PC-3 (cell line): Measurements from ENCODE around the gene ZDHHC23. TPM values are rescaled to one million over a fixed set of nuclear protein-coding genes. Genes with fewer than 3 reads are reported as not detected.

ENCODE experiments used
- ATAC-seq: fragments of 200-7000 bp; cut with Tn5 transposase; 2 replicates; pipeline ENCODE4 v1.9.1; 2020; ENCODE audit warnings: mild to moderate bottlenecking, moderate library complexity
- BruUV-seq: library from RNA; stranded (reverse); fragments of 400-500 nt; replicated peaks from 2 replicates; lab custom pipeline; 2021; lab: Mats Ljungman, UMichigan
- CTCF ChIA-PET: fragments of 300-600 bp; sonication (Branson Sonifier 250); formaldehyde crosslinking; loops from one replicate; lab custom pipeline; 2022; ENCODE audit warnings: antibody characterized with exemption; lab: Charles Lee
- POLR2A ChIA-PET: fragments of 300-600 bp; sonication (Branson Sonifier 250); formaldehyde crosslinking; loops from one replicate; lab custom pipeline; 2022; ENCODE audit warnings: antibody characterized with exemption; ENCODE audit not compliant: unreplicated experiment; lab: Charles Lee
- DNase-seq: peaks from one replicate; pipeline ENCODE4 v3.0.0-alpha.2; 2015
- H2AFZ ChIP-seq: fragments of 300-600 bp; sonication (generic); 2 replicates; pipeline ENCODE4 v1.6.0; 2016; ENCODE audit warnings: antibody characterized with exemption, low read length
- H3F3A ChIP-seq: fragments of 300-600 bp; sonication (generic); one replicate; pipeline ENCODE4 v1.6.0; 2017; ENCODE audit warnings: antibody characterized with exemption, low read length, control low read depth, mild to moderate bottlenecking; ENCODE audit not compliant: unreplicated experiment
- H3K27ac ChIP-seq: fragments of 300-600 bp; sonication (generic); 2 replicates; pipeline ENCODE4 v1.5.1; 2016; ENCODE audit warnings: mild to moderate bottlenecking, low read length
- H3K27me3 ChIP-seq: fragments of 300-600 bp; sonication (generic); 2 replicates; pipeline ENCODE4 v1.6.1; 2016; ENCODE audit warnings: low read length, mixed read lengths
- H3K36me3 ChIP-seq: fragments of 300-600 bp; sonication (generic); 2 replicates; pipeline ENCODE4 v1.6.1; 2016; ENCODE audit warnings: low read depth, mixed run types, low read length, mixed read lengths
- H3K4me1 ChIP-seq: fragments of 300-600 bp; sonication (generic); 2 replicates; pipeline ENCODE4 v1.5.1; 2016; ENCODE audit warnings: low read length; ENCODE audit not compliant: insufficient read depth
- H3K4me2 ChIP-seq: fragments of 300-600 bp; sonication (generic); 2 replicates; pipeline ENCODE4 v1.6.0; 2016; ENCODE audit warnings: low read length
- H3K4me3 ChIP-seq: fragments of 300-600 bp; sonication (generic); 2 replicates; pipeline ENCODE4 v1.5.1; 2016; ENCODE audit warnings: mild to moderate bottlenecking, low read length, mixed read lengths
- H3K79me2 ChIP-seq: fragments of 300-600 bp; sonication (generic); 2 replicates; pipeline ENCODE4 v1.6.1; 2017; ENCODE audit warnings: low read length, mixed read lengths
- H3K9ac ChIP-seq: fragments of 300-600 bp; sonication (generic); 2 replicates; pipeline ENCODE4 v1.6.0; 2016; ENCODE audit warnings: mild to moderate bottlenecking, low read length
- H3K9me2 ChIP-seq: fragments of 300-600 bp; sonication (generic); replicated peaks from 2 replicates; pipeline ENCODE4 v1.6.1; 2016; ENCODE audit warnings: mixed run types, low read length, mixed read lengths
- H3K9me3 ChIP-seq: fragments of 300-600 bp; sonication (generic); 2 replicates; pipeline ENCODE4 v1.6.1; 2016; ENCODE audit warnings: low read length, mixed read lengths
- H4K20me1 ChIP-seq: fragments of 300-600 bp; sonication (generic); 2 replicates; pipeline ENCODE4 v1.6.1; 2016; ENCODE audit warnings: low read length, mixed read lengths
- EZH2 ChIP-seq: fragments of 300-600 bp; sonication (generic); IDR thresholded peaks from one replicate; pipeline ENCODE4 v1.6.1; 2017; ENCODE audit warnings: antibody characterized with exemption, mild to moderate bottlenecking, low read length; ENCODE audit not compliant: unreplicated experiment
- EZH2phosphoT487 ChIP-seq: fragments of 300-600 bp; sonication (generic); IDR thresholded peaks from 2 replicates; pipeline ENCODE4 v1.6.1; 2018; ENCODE audit warnings: mild to moderate bottlenecking, antibody characterized with exemption, low read length, borderline replicate concordance
- intact Hi-C: fragments of 100-400 bp; cut with micrococcal nuclease; formaldehyde crosslinking; loops from 2 replicates; pipeline ENCODE4 v1.9.0; 2023
- total RNA-seq: library from RNA; depleted of rRNA; stranded (reverse); fragments of >200 nt; gene quantifications from 2 replicates; pipeline ENCODE4 v1.2.3, GENCODE V29; 2014
- TF ChIP-seq, protein P1 (sequence below): fragments of 300-600 bp; sonication (generic); conservative IDR thresholded peaks from 2 replicates; pipeline ENCODE4 v1.5.1; 2017; ENCODE audit warnings: antibody characterized with exemption, low read depth, mild to moderate bottlenecking, low read length

The ZDHHC23 gene
- total RNA-seq, 1 experiment from 2014 or later, result 8.3 TPM

DNA sequence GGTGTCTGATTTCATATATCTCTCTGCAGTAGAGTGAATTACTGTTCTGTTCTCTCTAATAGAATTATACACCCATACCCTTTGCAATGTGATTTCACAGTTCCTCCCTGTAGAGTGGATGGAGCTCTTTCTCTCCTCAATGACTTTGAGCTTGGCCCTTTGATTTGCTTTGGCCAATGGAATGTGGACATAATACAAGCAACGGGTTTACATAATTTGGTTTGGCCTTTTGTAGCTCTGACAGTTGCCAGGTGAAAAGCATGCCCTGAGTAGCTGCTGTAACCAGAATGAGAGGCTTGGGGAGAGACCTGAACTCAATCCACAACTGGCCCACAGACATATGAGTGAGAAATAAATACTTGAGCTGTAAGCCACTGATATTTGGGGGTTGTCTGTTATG lies 32.1 kb downstream of the ZDHHC23 start:
- Histone ChIP-seq H2AFZ (no peak overlapping the region), H3K9me3 (no peaks in the 10 kb centered on the region), H3F3A (no peaks in the 10 kb centered on the region), H3K36me3 (no peaks in the 10 kb centered on the region), H3K4me1 (no peaks in the 10 kb centered on the region), H3K4me2 (no peak overlapping the region), H3K4me3 (no peak overlapping the region), H3K27ac (no peak overlapping the region), H3K9me2 (no peaks in the 10 kb centered on the region), H4K20me1 (no peaks in the 10 kb centered on the region), H3K9ac (no peak overlapping the region), H3K27me3 (no peaks in the 10 kb centered on the region), H3K79me2 (no peaks in the 10 kb centered on the region)
- ATAC-seq (no peak), DNase-seq (no peak)
- BruUV-seq, result no TSS peak
- TF ChIP-seq EZH2phosphoT487, result no peak
- TF ChIP-seq, protein P1, sequence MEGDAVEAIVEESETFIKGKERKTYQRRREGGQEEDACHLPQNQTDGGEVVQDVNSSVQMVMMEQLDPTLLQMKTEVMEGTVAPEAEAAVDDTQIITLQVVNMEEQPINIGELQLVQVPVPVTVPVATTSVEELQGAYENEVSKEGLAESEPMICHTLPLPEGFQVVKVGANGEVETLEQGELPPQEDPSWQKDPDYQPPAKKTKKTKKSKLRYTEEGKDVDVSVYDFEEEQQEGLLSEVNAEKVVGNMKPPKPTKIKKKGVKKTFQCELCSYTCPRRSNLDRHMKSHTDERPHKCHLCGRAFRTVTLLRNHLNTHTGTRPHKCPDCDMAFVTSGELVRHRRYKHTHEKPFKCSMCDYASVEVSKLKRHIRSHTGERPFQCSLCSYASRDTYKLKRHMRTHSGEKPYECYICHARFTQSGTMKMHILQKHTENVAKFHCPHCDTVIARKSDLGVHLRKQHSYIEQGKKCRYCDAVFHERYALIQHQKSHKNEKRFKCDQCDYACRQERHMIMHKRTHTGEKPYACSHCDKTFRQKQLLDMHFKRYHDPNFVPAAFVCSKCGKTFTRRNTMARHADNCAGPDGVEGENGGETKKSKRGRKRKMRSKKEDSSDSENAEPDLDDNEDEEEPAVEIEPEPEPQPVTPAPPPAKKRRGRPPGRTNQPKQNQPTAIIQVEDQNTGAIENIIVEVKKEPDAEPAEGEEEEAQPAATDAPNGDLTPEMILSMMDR, result no peak
- TF ChIP-seq EZH2, result no peak
- POLR2A ChIA-PET, result no interaction called here
- CTCF ChIA-PET, result no interaction called here
- intact Hi-C loops, result no loop called here

GRCh38 chr3:113981803-113982202 lies 34.0 kb downstream of the ZDHHC23 start:
- no peak overlapping the region for H3K9ac ChIP-seq
- no peaks in the 10 kb centered on the region for H4K20me1 ChIP-seq
- no peaks in the 10 kb centered on the region for H3K9me3 ChIP-seq
- POLR2A ChIA-PET, result no interaction called here
- no peaks in the 10 kb centered on the region for H3K27me3 ChIP-seq
- TF ChIP-seq EZH2 (no peak), EZH2phosphoT487 (no peak)
- TF ChIP-seq, protein P1, result no peak
- H3K79me2 ChIP-seq, result no peaks in the 10 kb centered on the region
- no peaks in the 10 kb centered on the region for H3F3A ChIP-seq
- intact Hi-C loops, result no loop called here
- no peak for DNase-seq
- H3K27ac ChIP-seq, result no peak overlapping the region
- ATAC-seq, result no peak
- H2AFZ ChIP-seq, result no peak overlapping the region
- CTCF ChIA-PET, result no interaction called here
- no peaks in the 10 kb centered on the region for H3K9me2 ChIP-seq
- H3K4me3 ChIP-seq, result no peak overlapping the region
- no peaks in the 10 kb centered on the region for H3K4me1 ChIP-seq
- no TSS peak for BruUV-seq
- no peak overlapping the region for H3K4me2 ChIP-seq
- H3K36me3 ChIP-seq, result no peaks in the 10 kb centered on the region

DNA sequence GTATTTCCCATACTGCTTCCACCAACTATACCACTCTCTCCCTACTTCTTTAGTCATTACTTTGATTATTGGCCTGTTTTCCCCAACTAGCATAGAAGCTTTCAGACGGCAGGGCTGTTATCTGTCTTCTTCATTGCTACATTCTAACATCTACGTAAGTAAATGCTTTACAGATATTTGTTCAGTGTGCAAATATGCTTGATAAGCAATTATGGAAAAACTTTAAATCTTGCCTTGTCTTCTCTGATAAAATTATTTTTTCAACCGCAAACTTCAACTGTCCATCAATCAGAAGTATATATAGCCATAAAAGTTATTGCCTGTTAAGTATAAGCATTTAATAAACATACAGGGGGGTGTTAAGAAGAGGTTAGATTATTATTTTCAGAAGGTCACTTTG lies 35.7 kb downstream of the ZDHHC23 start:
- H3F3A ChIP-seq, result no peaks in the 10 kb centered on the region
- no peaks in the 10 kb centered on the region for H3K79me2 ChIP-seq
- H3K36me3 ChIP-seq, result no peaks in the 10 kb centered on the region
- no peak for ATAC-seq
- no peak overlapping the region for H3K9ac ChIP-seq
- TF ChIP-seq EZH2 (no peak), EZH2phosphoT487 (no peak)
- TF ChIP-seq, protein P1, result no peak
- ChIA-PET CTCF (no interaction called here), POLR2A (no interaction called here)
- H4K20me1 ChIP-seq, result no peaks in the 10 kb centered on the region
- no TSS peak for BruUV-seq
- no peaks in the 10 kb centered on the region for H3K27me3 ChIP-seq
- no peak overlapping the region for H3K27ac ChIP-seq
- H2AFZ ChIP-seq, result no peak overlapping the region
- no peak for DNase-seq
- H3K4me1 ChIP-seq, result no peaks in the 10 kb centered on the region
- no peak overlapping the region for H3K4me3 ChIP-seq
- intact Hi-C loops, result no loop called here
- no peaks in the 10 kb centered on the region for H3K9me3 ChIP-seq
- H3K4me2 ChIP-seq, result no peak overlapping the region
- H3K9me2 ChIP-seq, result no peaks in the 10 kb centered on the region
